Transverse colon (tissue), 4 donors: ENCODE results near the gene PHF10.

Experiments used
- CTCF ChIP-seq, 5 experiments: fragments of 200-600 bp in 3 of 5; fragments of 450-650 bp in 2 of 5; sonication (generic) in 3 of 5; IDR thresholded peaks; 1 replicate in 2 of 5; 2 replicates in 3 of 5; pipeline ENCODE4 v1.5.1; 2016 to 2017; ENCODE audit warnings: antibody characterized with exemption in 5 of 5, inconsistent platforms in 3 of 5, mild to moderate bottlenecking in 2 of 5, moderate library complexity in 1 of 5
- EP300 ChIP-seq: sonication (generic); formaldehyde crosslinking; IDR thresholded peaks from one replicate; pipeline ENCODE4 v1.6.1; 2017; ENCODE audit warnings: antibody characterized with exemption, low read depth
- POLR2A ChIP-seq: fragments of 450-650 bp; IDR thresholded peaks from one replicate; pipeline ENCODE4 v1.6.1; 2016; ENCODE audit warnings: antibody characterized with exemption, mild to moderate bottlenecking, moderate library complexity
- POLR2AphosphoS5 ChIP-seq, 3 donors: sonication (generic); formaldehyde crosslinking; IDR thresholded peaks; one replicate each; pipeline ENCODE4 v1.6.1; 2016; ENCODE audit warnings: antibody characterized with exemption in 3 of 3

- no peak for TF ChIP-seq CTCF (IDR thresholded peaks at IDR 0.05)
- TF ChIP-seq POLR2AphosphoS5 (IDR thresholded peaks at IDR 0.05), result no peak
- TF ChIP-seq POLR2A, result no peak
- no peak for TF ChIP-seq EP300
Measured at GRCh38 chr6:169763881-169764280, 39.6 kb upstream of the PHF10 start.
